ENCODE measurements around the gene TUSC2. TPM values are rescaled to one million over a fixed set of nuclear protein-coding genes. Genes with fewer than 3 reads are reported as not detected.

The TUSC2 gene
- total RNA-seq, 1 experiment from 2014 or later, result 34.0 TPM

GRCh38 chr3:50322386-50323091, 5.5 kb downstream of the TUSC2 start, which contains the start of gene HYAL2 (continued):
- TF ChIP-seq, protein P1, sequence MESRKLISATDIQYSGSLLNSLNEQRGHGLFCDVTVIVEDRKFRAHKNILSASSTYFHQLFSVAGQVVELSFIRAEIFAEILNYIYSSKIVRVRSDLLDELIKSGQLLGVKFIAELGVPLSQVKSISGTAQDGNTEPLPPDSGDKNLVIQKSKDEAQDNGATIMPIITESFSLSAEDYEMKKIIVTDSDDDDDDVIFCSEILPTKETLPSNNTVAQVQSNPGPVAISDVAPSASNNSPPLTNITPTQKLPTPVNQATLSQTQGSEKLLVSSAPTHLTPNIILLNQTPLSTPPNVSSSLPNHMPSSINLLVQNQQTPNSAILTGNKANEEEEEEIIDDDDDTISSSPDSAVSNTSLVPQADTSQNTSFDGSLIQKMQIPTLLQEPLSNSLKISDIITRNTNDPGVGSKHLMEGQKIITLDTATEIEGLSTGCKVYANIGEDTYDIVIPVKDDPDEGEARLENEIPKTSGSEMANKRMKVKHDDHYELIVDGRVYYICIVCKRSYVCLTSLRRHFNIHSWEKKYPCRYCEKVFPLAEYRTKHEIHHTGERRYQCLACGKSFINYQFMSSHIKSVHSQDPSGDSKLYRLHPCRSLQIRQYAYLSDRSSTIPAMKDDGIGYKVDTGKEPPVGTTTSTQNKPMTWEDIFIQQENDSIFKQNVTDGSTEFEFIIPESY (IDR thresholded peaks at IDR 0.05; ENCODE audit: extremely low read depth, insufficient replicate concordance, low read length), result no peak
- TF ChIP-seq RAD21 (IDR thresholded peaks at IDR 0.05; ENCODE audit: low read depth) (no peak), REST (IDR thresholded peaks at IDR 0.05; ENCODE audit: low read depth) (no peak), CEBPB (IDR thresholded peaks at IDR 0.05; ENCODE audit: low read depth) (no peak), EGR1 (IDR thresholded peaks at IDR 0.05; ENCODE audit: low read depth) (no peak), FOSL1 (IDR thresholded peaks at IDR 0.05; ENCODE audit: low read depth) (no peak), SRF (IDR thresholded peaks at IDR 0.05; ENCODE audit: low read depth) (no peak)
- TF ChIP-seq, protein P2, sequence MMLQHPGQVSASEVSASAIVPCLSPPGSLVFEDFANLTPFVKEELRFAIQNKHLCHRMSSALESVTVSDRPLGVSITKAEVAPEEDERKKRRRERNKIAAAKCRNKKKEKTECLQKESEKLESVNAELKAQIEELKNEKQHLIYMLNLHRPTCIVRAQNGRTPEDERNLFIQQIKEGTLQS (IDR thresholded peaks at IDR 0.05), result no peak
- TF ChIP-seq, protein P3, sequence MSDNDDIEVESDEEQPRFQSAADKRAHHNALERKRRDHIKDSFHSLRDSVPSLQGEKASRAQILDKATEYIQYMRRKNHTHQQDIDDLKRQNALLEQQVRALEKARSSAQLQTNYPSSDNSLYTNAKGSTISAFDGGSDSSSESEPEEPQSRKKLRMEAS (IDR thresholded peaks at IDR 0.05), result no peak
